HepG2 (cell line): ENCODE measurements around the gene UCK2. TPM values are rescaled to one million over a fixed set of nuclear protein-coding genes. Genes with fewer than 3 reads are reported as not detected.

ENCODE experiments used
- FOSL1 ChIP-seq: sonication (generic); formaldehyde crosslinking; IDR thresholded peaks from 2 replicates; pipeline ENCODE4 v1.9.0; 2021; ENCODE audit warnings: missing genetic modification reagents, borderline replicate concordance
- HDAC2 ChIP-seq: sonication (generic); formaldehyde crosslinking; IDR thresholded peaks from 2 replicates; pipeline ENCODE4 v1.4.0; 2020; ENCODE audit warnings: missing genetic modification reagents
- PLRG1 ChIP-seq: fragments of 450-650 bp; conservative IDR thresholded peaks from 2 replicates; pipeline ENCODE4 v1.6.1; 2016
- REXO4 ChIP-seq: sonication (generic); formaldehyde crosslinking; IDR thresholded peaks from 2 replicates; pipeline ENCODE4 v1.8.0; 2022; ENCODE audit warnings: missing genetic modification reagents, mild to moderate bottlenecking, borderline replicate concordance
- SALL1 ChIP-seq: sonication (generic); formaldehyde crosslinking; IDR thresholded peaks from 2 replicates; pipeline ENCODE4 v1.8.0; 2022; ENCODE audit warnings: mild to moderate bottlenecking, missing genetic modification reagents
- SKI ChIP-seq: fragments of 450-650 bp; IDR thresholded peaks from one replicate; pipeline ENCODE4 v1.6.1; 2018; ENCODE audit warnings: mild to moderate bottlenecking; ENCODE audit not compliant: partially characterized antibody
- STAG1 ChIP-seq: sonication (generic); formaldehyde crosslinking; IDR thresholded peaks from 2 replicates; pipeline ENCODE4 v1.4.0; 2020; ENCODE audit warnings: missing genetic modification reagents
- ZNF207 ChIP-seq: fragments of 450-650 bp; IDR thresholded peaks from 2 replicates; pipeline ENCODE4 v1.6.1; 2016; ENCODE audit warnings: antibody characterized with exemption, borderline replicate concordance
- ZNF556 ChIP-seq: sonication (generic); formaldehyde crosslinking; IDR thresholded peaks from 2 replicates; pipeline ENCODE4 v1.4.0; 2020; ENCODE audit warnings: mild to moderate bottlenecking, missing genetic modification reagents, borderline replicate concordance
- ZNF644 ChIP-seq: IDR thresholded peaks from 2 replicates; pipeline ENCODE4 v1.6.1; 2016; ENCODE audit warnings: low read depth
- ZNF790 ChIP-seq: sonication (generic); formaldehyde crosslinking; IDR thresholded peaks from 2 replicates; pipeline ENCODE4 v1.8.0; 2022; ENCODE audit warnings: missing genetic modification reagents, mild to moderate bottlenecking, borderline replicate concordance
- ZSCAN12 ChIP-seq: sonication (generic); formaldehyde crosslinking; IDR thresholded peaks from 2 replicates; pipeline ENCODE4 v1.9.0; 2021; ENCODE audit warnings: mild to moderate bottlenecking, missing genetic modification reagents
- ZSCAN30 ChIP-seq: sonication (generic); formaldehyde crosslinking; IDR thresholded peaks from 2 replicates; pipeline ENCODE4 v1.5.0; 2020; ENCODE audit warnings: mild to moderate bottlenecking, missing genetic modification reagents
- polyA plus RNA-seq, 8 experiments: library from polyadenylated mRNA; depleted of rRNA in 3 of 8; stranded (reverse) in 7 of 8; unstranded in 1 of 8; fragments of >200 nt; fragmentation: Illumina TruSeq in 4 of 8; extraction: Trizol in 4 of 8; gene quantifications; 2 replicates each; pipeline versions ENCODE4 v1.2.1 to v1.2.3, GENCODE V29; 2011 to 2016; ENCODE audit warnings: low read depth in 4 of 8, missing spikeins in 1 of 8, mixed read lengths in 1 of 8; ENCODE audit not compliant: insufficient read depth in 1 of 8
- total RNA-seq, 5 experiments: library from RNA; depleted of rRNA; stranded (reverse); fragments of >200 nt; fragmentation: Illumina TruSeq; extraction: Trizol; gene quantifications; 2 replicates each; pipeline ENCODE4 v1.2.3, GENCODE V29; 2016; ENCODE audit warnings: low read depth in 1 of 5
- TF ChIP-seq, protein P1 (sequence below): sonication (generic); formaldehyde crosslinking; conservative IDR thresholded peaks from 2 replicates; pipeline ENCODE4 v1.4.0; 2020; ENCODE audit warnings: missing genetic modification reagents
- TF ChIP-seq, protein P2 (sequence below): sonication (generic); formaldehyde crosslinking; IDR thresholded peaks from 2 replicates; pipeline ENCODE4 v1.4.0; 2020; ENCODE audit warnings: mild to moderate bottlenecking, missing genetic modification reagents
- TF ChIP-seq, protein P3 (sequence below): sonication (generic); formaldehyde crosslinking; IDR thresholded peaks from 2 replicates; pipeline ENCODE4 v1.4.0; 2020; ENCODE audit warnings: mild to moderate bottlenecking, missing genetic modification reagents
- TF ChIP-seq, protein P4 (sequence below): conservative IDR thresholded peaks from 2 replicates; pipeline ENCODE4 v1.6.1; 2018; ENCODE audit warnings: missing genetic modification reagents
- TF ChIP-seq, protein P5 (sequence below): sonication (generic); formaldehyde crosslinking; IDR thresholded peaks from 2 replicates; pipeline ENCODE4 v1.4.0; 2020; ENCODE audit warnings: mild to moderate bottlenecking, low read depth, missing genetic modification reagents
- TF ChIP-seq, protein P6 (sequence below): sonication (generic); formaldehyde crosslinking; IDR thresholded peaks from 2 replicates; pipeline ENCODE4 v1.5.1; 2020; ENCODE audit warnings: missing genetic modification reagents, mild to moderate bottlenecking, borderline replicate concordance
- TF ChIP-seq, protein P7 (sequence below): sonication (generic); formaldehyde crosslinking; IDR thresholded peaks from 2 replicates; pipeline ENCODE4 v1.5.1; 2020; ENCODE audit warnings: missing genetic modification reagents, mild to moderate bottlenecking, borderline replicate concordance

The UCK2 gene
- total and polyA plus RNA-seq, 2 of the 13 experiments (the other 11 are each of a cell fraction or from before 2014, with no cell fraction given), result 64.3 to 78.0 TPM

DNA sequence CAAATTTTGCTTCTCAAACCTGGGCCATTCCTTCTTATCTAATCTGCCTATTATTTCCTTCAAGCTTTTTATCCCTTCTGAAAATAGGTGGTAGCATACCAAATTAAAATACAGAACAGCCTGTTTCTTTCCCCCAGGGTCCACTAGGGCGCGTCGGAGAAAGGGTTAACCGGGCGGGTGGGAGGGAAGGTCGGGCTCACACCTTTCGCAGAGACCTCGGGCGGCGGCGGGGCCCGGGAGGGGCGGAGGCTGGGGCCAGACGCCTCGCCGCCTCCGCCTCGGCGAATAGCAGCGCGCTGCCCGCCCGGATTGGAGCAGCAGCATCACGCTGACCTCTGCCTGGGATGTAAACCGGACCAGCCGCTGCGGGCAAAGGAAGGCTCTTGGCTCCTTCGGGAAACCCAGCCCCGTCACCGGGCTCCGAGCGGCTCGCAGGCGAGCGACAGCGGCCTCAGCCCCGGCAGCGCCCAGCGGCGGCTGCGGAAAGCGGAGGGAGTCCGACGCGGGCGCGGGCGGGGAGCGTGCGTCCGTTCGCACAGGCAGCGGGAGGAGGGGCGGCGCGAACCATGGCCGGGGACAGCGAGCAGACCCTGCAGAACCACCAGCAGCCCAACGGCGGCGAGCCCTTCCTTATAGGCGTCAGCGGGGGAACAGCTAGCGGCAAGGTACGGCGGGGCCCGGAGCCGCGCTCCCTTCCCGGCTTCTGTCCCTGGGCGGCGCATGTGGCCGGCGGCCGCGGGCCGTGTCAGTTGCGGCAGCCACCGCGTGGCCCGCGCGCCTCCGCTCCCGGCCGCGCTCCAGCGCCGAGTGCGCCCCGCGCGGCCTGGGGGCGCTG, at the start of gene UCK2 (continued):
- 0 out of 2 replicates have a peak, but pooled peaks have one; percentile 22 for TF ChIP-seq ZSCAN12 (CRISPR knock-in tag)
- TF ChIP-seq FOSL1 (CRISPR knock-in tag), result no peak
- no peak for TF ChIP-seq ZNF644
- TF ChIP-seq, protein P1, sequence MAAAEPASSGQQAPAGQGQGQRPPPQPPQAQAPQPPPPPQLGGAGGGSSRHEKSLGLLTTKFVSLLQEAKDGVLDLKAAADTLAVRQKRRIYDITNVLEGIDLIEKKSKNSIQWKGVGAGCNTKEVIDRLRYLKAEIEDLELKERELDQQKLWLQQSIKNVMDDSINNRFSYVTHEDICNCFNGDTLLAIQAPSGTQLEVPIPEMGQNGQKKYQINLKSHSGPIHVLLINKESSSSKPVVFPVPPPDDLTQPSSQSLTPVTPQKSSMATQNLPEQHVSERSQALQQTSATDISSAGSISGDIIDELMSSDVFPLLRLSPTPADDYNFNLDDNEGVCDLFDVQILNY, result no peak
- TF ChIP-seq, protein P2, sequence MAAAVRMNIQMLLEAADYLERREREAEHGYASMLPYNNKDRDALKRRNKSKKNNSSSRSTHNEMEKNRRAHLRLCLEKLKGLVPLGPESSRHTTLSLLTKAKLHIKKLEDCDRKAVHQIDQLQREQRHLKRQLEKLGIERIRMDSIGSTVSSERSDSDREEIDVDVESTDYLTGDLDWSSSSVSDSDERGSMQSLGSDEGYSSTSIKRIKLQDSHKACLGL (CRISPR knock-in tag), result peak; percentile 70; the same call in 1 of the 2 replicates
- peak; percentile 33; the same call in 1 of the 2 replicates for TF ChIP-seq HDAC2 (CRISPR knock-in tag)
- TF ChIP-seq, protein P3, sequence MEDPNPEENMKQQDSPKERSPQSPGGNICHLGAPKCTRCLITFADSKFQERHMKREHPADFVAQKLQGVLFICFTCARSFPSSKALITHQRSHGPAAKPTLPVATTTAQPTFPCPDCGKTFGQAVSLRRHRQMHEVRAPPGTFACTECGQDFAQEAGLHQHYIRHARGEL, result no peak
- peak; percentile 76; the same call in 1 of the 2 replicates for TF ChIP-seq ZNF790
- TF ChIP-seq, protein P4, sequence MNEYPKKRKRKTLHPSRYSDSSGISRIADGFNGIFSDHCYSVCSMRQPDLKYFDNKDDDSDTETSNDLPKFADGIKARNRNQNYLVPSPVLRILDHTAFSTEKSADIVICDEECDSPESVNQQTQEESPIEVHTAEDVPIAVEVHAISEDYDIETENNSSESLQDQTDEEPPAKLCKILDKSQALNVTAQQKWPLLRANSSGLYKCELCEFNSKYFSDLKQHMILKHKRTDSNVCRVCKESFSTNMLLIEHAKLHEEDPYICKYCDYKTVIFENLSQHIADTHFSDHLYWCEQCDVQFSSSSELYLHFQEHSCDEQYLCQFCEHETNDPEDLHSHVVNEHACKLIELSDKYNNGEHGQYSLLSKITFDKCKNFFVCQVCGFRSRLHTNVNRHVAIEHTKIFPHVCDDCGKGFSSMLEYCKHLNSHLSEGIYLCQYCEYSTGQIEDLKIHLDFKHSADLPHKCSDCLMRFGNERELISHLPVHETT (CRISPR knock-in tag), result no peak
- TF ChIP-seq, protein P5, sequence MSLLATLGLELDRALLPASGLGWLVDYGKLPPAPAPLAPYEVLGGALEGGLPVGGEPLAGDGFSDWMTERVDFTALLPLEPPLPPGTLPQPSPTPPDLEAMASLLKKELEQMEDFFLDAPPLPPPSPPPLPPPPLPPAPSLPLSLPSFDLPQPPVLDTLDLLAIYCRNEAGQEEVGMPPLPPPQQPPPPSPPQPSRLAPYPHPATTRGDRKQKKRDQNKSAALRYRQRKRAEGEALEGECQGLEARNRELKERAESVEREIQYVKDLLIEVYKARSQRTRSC (CRISPR knock-in tag), result no peak
- peak; percentile 67 for TF ChIP-seq SALL1 (CRISPR knock-in tag)
- TF ChIP-seq ZNF556 (CRISPR knock-in tag), result no peak
- no peak for TF ChIP-seq REXO4 (CRISPR knock-in tag)
- TF ChIP-seq, protein P6, sequence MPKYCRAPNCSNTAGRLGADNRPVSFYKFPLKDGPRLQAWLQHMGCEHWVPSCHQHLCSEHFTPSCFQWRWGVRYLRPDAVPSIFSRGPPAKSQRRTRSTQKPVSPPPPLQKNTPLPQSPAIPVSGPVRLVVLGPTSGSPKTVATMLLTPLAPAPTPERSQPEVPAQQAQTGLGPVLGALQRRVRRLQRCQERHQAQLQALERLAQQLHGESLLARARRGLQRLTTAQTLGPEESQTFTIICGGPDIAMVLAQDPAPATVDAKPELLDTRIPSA (CRISPR knock-in tag), result no peak
- no peak for TF ChIP-seq ZSCAN30
- TF ChIP-seq, protein P7, sequence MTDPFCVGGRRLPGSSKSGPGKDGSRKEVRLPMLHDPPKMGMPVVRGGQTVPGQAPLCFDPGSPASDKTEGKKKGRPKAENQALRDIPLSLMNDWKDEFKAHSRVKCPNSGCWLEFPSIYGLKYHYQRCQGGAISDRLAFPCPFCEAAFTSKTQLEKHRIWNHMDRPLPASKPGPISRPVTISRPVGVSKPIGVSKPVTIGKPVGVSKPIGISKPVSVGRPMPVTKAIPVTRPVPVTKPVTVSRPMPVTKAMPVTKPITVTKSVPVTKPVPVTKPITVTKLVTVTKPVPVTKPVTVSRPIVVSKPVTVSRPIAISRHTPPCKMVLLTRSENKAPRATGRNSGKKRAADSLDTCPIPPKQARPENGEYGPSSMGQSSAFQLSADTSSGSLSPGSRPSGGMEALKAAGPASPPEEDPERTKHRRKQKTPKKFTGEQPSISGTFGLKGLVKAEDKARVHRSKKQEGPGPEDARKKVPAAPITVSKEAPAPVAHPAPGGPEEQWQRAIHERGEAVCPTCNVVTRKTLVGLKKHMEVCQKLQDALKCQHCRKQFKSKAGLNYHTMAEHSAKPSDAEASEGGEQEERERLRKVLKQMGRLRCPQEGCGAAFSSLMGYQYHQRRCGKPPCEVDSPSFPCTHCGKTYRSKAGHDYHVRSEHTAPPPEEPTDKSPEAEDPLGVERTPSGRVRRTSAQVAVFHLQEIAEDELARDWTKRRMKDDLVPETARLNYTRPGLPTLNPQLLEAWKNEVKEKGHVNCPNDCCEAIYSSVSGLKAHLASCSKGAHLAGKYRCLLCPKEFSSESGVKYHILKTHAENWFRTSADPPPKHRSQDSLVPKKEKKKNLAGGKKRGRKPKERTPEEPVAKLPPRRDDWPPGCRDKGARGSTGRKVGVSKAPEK (CRISPR knock-in tag), result no peak
- TF ChIP-seq SKI, result peak; percentile 53
- no peak; the same call in 1 of the 2 replicates for TF ChIP-seq STAG1 (CRISPR knock-in tag)
- TF ChIP-seq PLRG1, result no peak
- TF ChIP-seq ZNF207, result no peak
